GM18499 (cell line): ENCODE measurements around the gene PIGU.

ENCODE experiments used
- ATAC-seq: cut with Tn5 transposase; IDR thresholded peaks from one replicate; pipeline ENCODE4 v1.9.1; 2021; ENCODE audit warnings: moderate number of reproducible peaks; ENCODE audit not compliant: insufficient read depth, unreplicated experiment

The PIGU gene

DNA sequence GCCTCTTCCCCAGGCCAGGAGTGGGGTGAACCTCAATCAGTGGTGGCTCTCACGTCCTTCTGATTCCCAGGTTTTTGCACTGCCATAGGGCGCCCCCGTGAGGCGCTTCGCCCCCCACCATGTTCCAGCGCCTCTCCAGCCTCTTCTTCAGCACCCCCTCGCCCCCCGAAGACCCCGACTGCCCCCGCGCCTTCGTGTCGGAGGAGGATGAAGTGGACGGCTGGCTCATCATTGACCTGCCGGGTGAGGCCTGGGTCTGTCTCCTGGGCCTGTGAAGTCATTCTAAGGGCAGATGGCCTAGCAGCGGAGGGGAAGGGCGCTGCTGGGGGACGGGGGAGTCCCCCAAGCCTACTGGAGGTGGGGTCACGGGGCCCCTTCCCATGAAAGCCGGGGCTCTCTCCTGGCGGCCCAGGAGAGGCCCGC, 31.7 kb upstream of the PIGU start:
- ATAC-seq: no peak

DNA sequence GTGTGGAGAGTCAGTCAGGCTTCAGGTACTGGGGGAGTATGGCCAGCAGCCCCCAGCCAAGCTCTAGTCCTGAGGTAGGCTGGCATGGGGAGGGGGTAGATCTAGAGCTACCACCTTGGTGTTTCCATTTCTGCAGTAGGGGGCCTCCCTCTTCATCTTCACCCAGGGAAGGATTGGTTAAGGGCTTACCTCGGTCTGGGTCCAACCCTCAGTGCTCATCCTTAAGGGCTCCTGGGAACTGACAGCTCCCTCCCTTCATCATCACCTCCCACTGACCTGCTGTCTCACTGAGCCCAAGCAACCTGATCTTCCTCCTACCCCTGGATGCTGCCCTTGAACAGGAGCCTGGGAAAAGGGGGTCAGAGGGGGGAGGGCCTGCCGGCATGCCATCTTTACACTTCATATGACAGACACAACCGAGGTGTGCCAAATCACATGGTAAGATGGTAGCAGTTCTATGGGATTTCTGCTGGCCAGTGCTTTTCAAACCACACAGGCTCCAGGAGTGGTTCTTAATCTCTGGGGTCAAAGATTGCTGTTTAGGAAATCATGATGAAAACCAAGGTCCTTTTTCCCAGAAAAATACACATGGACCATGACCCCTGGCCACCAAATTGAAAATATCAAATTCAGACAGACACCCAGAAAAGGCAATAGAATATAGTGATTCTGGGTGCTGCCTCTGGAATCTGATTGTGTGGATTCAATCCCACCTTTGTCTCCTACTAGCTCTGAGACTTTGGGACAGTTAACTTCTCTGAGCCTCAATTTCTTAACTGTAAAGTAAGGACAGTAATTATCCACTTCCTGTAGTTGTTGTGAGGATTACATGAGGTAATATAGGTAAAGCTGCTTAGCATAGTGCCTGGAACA, 30.3 kb upstream of the PIGU start:
- ATAC-seq: no peak

DNA sequence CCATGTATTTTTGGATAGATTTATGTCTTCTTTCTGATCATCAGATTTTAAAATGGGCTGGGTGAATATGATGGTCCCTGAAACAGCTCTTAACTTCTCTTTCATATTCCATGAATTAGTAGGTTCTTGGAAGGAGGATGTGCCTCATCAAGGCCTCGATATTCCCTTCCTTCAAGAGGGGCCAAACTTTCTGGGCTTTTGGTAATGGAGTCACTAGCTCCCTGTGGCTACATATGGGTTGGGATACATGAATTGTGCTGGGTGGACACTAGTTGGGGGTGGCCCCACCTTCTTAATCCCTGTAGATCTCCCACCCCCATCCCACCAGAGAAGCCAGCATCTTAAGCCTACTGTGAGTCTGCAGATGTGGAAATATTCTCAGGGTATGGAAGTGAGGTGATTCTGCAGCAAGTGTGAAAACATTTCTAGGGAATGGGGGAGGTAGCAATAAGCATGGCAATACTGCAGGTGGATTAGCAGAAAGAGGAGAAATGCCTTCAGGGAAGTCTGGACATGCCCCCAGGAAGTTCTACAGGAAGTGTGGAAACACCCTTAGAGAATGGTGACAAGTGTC, 29.5 kb upstream of the PIGU start:
- no peak for ATAC-seq

DNA sequence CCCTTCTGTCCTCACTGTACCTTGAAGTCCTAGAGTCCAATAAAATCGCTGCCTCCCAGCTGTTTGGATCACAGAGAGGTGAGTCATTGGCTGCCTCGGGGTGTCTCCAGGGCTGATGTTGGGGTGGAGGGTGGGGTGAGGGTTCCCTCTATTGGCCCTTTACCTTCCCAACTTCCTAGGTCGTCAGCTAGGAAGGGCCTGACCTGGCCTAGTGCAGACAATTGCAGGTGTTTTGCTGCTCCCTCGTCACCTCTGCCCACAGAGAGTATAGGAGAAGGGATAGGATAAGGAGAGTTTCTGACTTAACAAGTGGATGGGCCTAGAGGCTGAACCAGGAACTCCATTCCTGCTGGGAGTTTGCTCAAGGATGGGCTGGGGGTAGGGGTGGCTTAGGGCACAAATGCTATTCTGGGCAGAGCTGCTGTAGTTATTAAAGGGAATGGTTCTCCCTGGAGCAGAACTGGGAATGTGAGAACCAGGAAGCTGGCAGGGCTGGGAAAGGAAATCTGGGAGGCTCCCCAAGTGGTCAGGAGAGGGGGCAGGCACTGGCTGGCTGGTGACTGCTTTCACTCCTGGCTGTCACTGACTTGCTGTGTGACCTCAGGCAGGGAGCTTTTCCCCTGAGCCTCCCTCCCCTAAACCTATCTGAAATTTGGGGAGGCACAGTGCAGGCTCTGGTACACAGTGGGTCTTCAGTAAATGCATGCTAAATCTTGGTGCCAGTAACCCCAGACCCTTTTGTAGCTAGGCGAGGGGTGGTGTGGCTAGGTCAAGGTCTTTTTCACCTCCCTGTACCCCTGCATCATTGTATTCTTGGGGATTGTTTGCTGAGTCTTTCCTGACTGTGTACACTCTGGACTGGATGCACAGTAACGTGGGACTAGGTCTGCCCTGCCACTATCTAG, 28.8 kb upstream of the PIGU start:
- no peak for ATAC-seq

DNA sequence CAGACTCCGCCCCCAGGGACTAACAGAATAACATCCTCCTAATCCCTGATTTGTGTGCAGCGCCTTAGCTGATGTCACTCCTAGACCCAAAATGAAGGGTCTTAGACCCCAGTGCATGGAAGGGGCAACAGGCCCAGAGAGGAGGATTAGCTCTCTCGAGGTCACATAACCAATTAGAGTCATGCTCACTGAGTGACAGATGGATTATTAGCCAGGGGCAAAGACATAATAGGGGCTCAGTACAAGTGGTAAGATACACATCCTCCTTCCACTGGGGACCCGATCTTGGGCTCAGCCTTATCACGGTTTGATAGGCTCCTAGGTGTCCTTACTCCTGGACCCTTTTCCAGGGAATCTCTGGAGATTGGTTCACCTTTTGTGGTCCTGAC, 28.1 kb upstream of the PIGU start:
- ATAC-seq: no peak

DNA sequence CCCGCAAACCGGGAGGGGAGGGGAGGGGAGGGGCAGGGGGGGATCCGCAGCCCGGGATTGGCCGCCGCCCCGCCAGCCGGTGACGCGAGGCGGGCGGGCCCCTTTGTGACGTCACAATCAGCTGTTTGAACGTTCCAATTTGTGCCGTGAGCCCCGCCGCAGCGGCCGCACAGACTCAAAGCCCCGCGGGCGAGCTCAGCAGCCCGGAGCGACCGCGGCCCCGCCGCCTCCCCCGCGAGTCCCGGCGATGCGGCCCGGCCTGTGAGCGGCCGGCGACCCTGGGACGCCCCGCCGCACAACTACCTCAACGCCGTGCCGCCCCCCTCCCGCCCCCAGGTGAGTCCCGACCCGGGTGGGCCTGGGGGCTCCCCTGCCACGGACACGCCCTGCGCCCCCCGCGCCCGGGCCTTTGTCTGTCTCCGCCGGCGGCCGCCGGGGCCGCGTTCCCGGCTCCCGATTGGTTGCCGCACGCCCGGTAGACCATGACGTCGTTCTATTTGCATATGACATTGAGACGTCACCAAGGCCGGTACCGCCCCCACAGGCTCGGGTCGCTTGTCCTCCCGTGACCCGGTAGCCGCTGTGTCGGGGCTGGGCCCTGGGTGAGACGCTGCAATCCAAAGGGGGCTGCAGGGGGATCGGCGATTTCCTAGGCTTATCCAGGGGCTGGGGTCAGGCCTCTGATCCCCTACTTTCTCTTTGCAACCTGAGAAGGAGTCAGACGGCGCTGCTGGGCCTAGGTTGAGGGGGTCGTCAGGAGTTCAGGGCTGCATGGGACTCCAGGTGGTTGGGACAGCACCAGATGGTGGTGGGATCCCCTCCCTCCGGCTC, 27.5 kb upstream of the PIGU start, which contains the start of gene TP53INP2:
TSS of gene TP53INP2 (plus strand) at position 168 of the 831 bp plus-strand sequence. CDS start 4,396 bp downstream, outside the sequence.
- ATAC-seq: no peak

DNA sequence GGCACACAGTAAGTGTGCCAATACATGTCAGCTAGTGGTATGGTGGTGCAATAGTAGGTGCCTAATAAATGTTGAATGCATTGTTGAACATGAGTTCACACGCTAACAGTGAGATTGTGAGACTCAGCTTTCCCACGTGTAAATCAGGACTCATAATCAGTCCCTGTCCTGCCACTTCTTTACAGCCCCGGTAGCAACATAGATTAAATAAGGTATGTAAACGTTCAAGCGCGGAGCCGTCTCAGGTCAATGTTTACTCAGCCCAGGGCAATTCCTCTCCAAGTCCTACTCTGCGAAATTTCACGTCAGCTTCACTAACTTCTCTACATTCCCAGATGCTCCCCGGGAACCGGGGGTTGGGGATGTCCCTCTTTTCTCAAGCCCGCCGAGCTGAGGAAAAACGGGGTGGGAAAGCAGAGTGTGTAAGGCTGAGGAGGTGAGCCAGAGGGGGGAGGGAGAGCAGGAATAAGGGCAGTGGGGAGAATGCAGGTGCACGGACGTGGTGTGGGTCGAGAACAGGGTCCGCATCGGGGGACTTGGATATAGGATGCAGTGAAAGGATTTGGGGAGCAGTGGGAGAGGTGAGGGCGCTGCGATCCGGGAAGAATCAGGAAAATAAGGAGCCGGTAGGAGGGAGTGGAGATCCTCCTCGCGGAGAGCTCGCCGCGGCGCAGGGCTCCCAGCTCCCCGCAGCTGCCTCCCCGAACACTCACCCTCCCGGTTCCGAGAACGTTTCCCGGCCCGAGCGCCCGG, 26.7 kb upstream of the PIGU start:
- no peak for ATAC-seq

DNA sequence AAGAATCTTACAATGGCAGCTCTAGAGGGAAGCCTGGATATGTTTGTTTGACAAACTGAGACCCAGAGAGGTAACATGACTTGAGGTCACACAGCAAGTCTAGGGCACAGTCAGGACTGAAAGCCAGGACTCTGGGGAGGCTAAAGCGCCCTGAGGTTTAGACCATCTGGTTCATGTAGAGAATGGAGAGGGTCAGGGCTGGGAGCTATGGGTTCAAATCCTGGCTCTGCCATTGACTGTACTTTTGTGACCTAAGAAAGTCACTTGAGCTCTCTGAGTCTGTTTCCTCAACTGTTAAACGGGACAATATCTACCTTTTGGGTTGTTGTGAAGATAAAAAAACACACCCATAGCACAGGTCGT, 26.1 kb upstream of the PIGU start:
- no peak for ATAC-seq

DNA sequence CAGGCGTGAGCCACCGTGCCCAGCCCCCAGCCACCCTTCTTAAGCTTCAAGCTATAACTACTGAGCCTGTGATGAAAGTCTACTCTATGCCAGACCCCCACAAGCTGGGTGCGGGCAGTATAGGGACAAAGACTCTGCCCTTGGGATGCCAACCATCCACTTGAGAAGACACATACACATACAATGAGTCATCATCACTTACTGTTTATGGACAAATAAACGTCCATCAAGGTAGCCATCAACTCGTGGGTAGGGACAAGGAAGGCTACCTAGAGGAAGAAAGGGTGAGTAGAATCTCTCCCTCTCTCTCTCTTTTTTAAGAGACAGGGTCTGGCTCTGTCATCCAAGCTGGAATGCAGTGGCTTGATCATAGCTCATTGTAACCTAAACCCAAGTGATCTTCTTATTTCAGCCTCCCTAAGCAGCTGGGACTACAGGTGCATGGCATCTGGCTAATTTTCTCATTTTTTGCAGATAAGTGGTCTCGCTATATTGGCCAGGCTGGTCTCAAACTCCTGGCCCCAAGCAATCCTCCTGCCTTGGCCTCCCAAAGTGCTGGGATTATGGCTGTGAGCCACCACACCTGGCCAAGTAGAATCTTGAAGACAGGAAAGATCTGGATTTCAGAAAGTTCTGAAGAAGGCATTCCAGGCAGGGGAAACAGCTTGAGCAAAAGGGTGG, 24.7 kb upstream of the PIGU start:
- no peak for ATAC-seq

DNA sequence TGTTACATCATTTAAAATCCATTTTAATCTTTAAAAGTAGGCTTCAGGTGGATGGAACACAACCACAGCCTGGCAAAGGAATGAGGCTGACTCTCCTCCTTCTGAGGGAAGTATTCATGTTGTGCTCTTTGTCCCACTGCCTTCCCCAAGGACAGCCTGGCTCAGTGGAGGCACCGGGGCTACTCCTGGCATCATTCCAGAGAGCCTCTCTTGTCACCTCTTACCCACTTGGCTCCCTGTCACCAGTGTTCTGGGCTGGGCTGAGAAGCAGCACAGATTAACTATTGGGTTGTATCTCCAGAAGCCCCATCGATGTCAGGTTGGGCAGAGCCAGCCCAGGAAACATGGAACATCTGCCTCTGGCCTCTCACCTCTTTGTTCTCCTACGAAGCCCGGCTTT, 16.5 kb upstream of the PIGU start:
- ATAC-seq: no peak

DNA sequence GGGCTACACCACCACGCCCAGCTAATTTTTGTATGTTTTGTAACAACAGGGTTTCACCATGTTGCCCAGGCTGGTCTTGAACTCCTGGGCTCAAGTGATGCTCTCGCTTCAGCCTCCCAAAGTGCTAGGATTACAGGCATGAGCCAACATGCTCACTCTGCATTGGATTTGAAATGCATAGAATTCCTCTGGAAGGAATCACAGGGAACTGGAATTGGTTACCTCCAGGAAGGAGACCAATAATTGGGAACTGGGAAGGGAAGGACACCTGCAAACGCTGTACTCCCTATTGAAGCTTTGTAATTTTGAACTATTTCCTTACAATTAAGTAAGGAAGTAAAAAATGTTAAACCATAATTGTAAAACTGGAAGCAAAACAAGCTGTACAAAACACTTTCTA, 14.9 kb upstream of the PIGU start:
- no peak for ATAC-seq

DNA sequence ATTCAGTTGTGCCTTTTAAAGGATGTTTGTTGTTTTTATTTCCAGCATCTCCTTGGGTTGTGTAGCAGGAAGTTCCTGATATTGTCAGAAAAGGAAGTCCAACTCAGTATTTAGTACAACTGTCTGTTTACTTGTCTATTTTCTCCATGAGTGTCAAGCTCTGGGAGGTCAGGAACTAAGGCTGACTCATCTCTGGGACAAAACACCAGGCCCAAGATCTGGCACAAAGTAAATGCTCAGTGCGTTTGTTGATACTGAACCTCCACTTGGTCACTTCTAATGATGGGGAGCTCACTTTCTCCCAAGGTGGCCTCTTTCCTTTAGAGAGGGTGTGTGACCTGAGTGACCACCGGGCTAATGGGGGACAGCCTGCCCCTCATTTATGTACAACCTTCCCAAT, 12.6 kb upstream of the PIGU start:
- ATAC-seq: no peak

DNA sequence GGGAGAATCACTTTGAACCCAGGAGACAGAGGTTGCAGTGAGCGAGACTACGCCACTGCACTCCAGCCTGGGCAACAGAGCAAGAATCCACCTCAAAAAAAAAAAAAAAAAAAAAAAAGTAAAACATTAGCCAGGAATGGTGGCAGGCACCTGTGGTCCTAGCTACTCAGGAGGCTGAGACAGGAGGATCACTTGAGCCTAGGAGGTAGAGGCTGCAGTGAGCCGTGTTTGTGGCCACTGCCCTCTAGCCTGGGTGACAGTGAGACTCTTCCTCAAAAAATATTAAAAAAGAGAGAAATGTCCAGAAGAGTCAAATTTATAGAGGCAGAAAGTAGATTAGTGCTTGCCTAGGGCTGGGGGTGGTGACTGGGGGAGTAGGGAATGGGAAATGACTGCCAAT, 6.8 kb upstream of the PIGU start:
- no peak for ATAC-seq

DNA sequence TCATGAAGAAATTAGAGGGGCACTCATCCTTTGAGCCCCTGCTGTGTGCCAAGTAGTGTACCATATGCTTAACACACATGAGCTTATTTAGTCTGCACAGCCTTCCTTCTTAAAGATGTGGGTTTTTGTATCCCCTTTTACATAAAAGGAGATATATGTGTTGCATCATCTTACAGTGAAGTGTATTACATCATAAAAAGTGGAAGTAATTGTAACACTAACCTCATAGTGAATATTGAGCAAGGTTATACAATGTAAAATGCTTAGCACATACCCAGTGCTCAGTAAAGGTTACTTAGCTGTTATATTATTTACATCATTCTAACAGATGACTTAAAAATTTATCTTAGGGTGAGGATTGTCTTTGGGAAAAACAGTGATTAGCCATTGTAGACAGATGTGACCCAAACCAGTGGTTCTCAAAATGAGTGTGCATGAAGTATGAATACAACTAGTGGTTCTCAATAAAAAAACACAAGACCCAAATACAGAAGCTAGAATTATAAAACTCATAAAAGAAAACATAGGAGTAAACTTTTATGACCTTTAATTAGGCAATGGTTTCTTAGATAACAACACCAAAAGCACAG, 3.8 kb upstream of the PIGU start:
- ATAC-seq: no peak

DNA sequence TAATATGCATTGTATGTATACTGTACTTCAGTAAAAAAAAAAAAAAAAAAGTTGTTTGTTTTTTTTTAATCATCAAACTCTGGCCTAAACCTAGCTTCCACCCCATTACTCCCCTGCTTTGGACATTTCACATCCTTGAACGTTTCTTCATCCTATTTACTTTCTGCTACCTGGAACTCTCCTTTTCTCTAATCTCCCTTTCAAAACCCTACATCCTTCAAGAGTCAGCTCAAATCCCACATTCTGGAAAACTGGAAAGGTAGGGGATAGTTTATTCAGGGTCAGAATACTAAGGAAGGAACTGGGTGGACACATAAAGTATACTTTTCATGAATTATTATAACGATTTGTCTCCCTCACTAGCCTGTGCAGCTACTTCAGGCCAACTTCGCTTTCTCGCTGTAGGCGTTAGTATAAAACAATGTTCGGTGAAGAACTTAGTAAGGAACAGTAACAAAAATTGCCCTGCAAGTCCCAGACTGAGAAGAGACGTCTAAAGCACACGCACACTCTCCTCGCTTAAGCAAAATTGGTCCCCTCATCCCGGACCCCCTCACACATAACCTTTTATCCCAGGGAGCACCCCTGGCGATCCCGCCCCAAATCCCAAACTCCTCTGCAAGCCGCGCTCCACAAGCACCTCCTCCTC, 775 bp downstream of the PIGU start:
- no peak for ATAC-seq

DNA sequence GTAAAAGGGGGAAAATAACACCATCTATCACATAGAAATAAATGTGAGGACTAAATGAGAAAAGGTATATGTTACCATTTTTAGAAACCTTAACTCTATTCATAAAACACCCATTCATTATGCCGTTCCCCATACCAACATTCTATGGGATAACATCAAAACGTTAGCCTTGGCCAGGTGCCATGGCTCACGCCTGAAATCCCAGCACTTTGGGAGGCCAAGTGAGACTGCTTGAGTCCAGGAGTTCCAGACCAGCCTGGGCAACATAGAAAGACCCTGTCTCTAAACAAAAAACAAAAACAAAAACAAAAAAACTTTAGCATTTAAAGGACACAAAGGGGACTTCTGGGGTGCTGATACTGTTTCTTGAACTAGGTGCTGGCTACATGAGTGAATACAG, 1.3 kb downstream of the PIGU start:
- ATAC-seq: no peak

DNA sequence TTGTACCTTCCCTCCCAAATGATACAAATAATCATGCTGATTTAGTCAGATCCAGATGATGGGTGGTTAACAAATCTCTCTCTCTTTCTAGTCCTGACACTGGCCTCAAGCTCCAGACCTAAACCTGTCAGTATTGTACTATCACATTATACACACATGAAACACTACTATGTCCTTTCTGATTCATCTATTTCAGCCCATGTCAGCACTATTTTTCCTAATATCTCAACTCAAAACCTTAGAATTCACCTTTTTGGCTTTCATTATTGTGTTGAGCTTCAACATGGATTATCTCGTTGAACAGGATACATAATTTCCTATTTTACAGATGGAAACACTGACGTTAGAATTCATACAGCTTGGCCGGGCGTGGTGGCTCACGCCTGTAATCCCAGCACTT, 3.5 kb downstream of the PIGU start:
- ATAC-seq: no peak

DNA sequence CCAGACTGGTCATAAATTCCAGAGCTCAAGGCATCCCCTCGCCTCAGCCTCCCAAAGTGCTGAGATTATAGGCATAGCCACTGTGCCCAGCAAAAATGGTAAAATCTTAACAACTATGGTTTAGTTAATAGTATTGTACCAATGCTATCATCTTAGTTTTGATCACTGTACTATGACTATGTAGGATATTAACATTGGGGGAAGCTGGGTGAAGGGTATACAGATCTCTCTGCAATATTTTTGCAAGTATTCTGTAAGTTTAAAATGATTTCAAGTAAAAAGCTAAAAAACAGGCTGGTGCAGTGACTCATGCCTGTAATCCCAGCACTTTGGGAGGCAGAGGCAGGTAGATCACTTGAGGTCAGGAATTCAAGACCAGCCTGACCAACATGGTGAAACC, 7.8 kb downstream of the PIGU start:
- no peak for ATAC-seq
